KOPT-K1 (cell line): Measurements from ENCODE around the gene SOAT2.
"Not testable (repeated sequence)": the region's sequence is repeated elsewhere in the genome, so short reads cannot be mapped to it uniquely, and the experiment has no call there.

Source experiments
- H3K27ac ChIP-seq: fragments of 200-600 bp; sonication (generic); 2 replicates; pipeline ENCODE4 v1.5.1; 2016; ENCODE audit warnings: antibody characterized with exemption, mild to moderate bottlenecking, low read depth, low read length; ENCODE audit not compliant: poor library complexity, severe bottlenecking
- H3K36me3 ChIP-seq: fragments of 200-600 bp; sonication (generic); 2 replicates; pipeline ENCODE4 v1.5.1; 2017; ENCODE audit warnings: antibody characterized with exemption, mild to moderate bottlenecking, low read length, moderate library complexity; ENCODE audit not compliant: insufficient read depth
- H3K9me3 ChIP-seq: fragments of 200-600 bp; sonication (generic); 2 replicates; pipeline ENCODE4 v1.5.1; 2017; ENCODE audit warnings: antibody characterized with exemption, low read length, mild to moderate bottlenecking; ENCODE audit not compliant: insufficient read depth, poor library complexity, severe bottlenecking

SOAT2 gene

GRCh38 chr12:53160673-53161072, 57.4 kb downstream of the SOAT2 start:
- Histone ChIP-seq H3K36me3 (no peaks in the 10 kb centered on the region), H3K9me3 (no peaks in the 10 kb centered on the region), H3K27ac (no peak overlapping the region)

GRCh38 chr12:53161119-53161911, 58.0 kb downstream of the SOAT2 start:
- no peaks in the 10 kb centered on the region for H3K9me3 ChIP-seq
- no peak overlapping the region for H3K27ac ChIP-seq
- no peaks in the 10 kb centered on the region for H3K36me3 ChIP-seq

GRCh38 chr12:53163008-53163407, 59.7 kb downstream of the SOAT2 start:
- not testable (repeated sequence) for H3K9me3 ChIP-seq, H3K36me3 ChIP-seq, H3K27ac ChIP-seq

GRCh38 chr12:53166837-53167236, 63.6 kb downstream of the SOAT2 start:
- no peaks in the 10 kb centered on the region for H3K9me3 ChIP-seq
- no peaks in the 10 kb centered on the region for H3K36me3 ChIP-seq
- H3K27ac ChIP-seq, result no peak overlapping the region

GRCh38 chr12:53169644-53170043, 66.4 kb downstream of the SOAT2 start:
- H3K36me3 ChIP-seq, result no peaks in the 10 kb centered on the region
- no peak overlapping the region for H3K27ac ChIP-seq

GRCh38 chr12:53170215-53170614, 66.9 kb downstream of the SOAT2 start:
- Histone ChIP-seq H3K36me3 (no peaks in the 10 kb centered on the region), H3K9me3 (no peaks in the 10 kb centered on the region), H3K27ac (no peak overlapping the region)

More at GRCh38 chr12:53169644-53170043, 66.4 kb downstream of the SOAT2 start:
- H3K9me3 ChIP-seq, result no peaks in the 10 kb centered on the region

GRCh38 chr12:53170876-53171724, 67.8 kb downstream of the SOAT2 start:
- Histone ChIP-seq H3K27ac (no peak overlapping the region), H3K36me3 (no peaks in the 10 kb centered on the region), H3K9me3 (no peaks in the 10 kb centered on the region)

- H3K36me3 ChIP-seq, result no peaks in the 10 kb centered on the region
- H3K9me3 ChIP-seq, result no peaks in the 10 kb centered on the region
- no peak overlapping the region for H3K27ac ChIP-seq
These were observed 68.5 kb downstream of the SOAT2 start for GRCh38 chr12:53171725-53172329.

- H3K36me3 ChIP-seq, result no peaks in the 10 kb centered on the region
- no peak overlapping the region for H3K27ac ChIP-seq
- H3K9me3 ChIP-seq, result no peaks in the 10 kb centered on the region
These were observed 69.1 kb downstream of the SOAT2 start for GRCh38 chr12:53172352-53172751.

- Histone ChIP-seq H3K27ac (no peak overlapping the region), H3K9me3 (no peaks in the 10 kb centered on the region), H3K36me3 (no peaks in the 10 kb centered on the region)
These were observed 69.9 kb downstream of the SOAT2 start for GRCh38 chr12:53173085-53173715.
